H9 (cell line): Measurements from ENCODE around the gene NPAS2. TPM values are rescaled to one million over a fixed set of nuclear protein-coding genes. Genes with fewer than 3 reads are reported as not detected.

Experiments used
- DNase-seq: peaks from one replicate; pipeline ENCODE4 v3.0.0-alpha.2; 2017
- H2AFZ ChIP-seq: one replicate; pipeline ENCODE4 v1.6.1; 2013; ENCODE audit warnings: mild to moderate bottlenecking, low read length, control low read depth, moderate library complexity
- H2AK5ac ChIP-seq: 2 replicates; pipeline ENCODE4 v1.6.1; 2013; ENCODE audit warnings: low read length, control low read depth, mixed read lengths; ENCODE audit not compliant: insufficient read length
- H2BK120ac ChIP-seq: one replicate; pipeline ENCODE4 v1.6.1; 2013; ENCODE audit warnings: low read depth, mild to moderate bottlenecking, low read length, control low read depth, inconsistent platforms; ENCODE audit not compliant: poor library complexity, severe bottlenecking
- H2BK12ac ChIP-seq: 2 replicates; pipeline ENCODE4 v1.6.1; 2013; ENCODE audit warnings: low read length, control low read depth, mixed read lengths, low read depth; ENCODE audit not compliant: insufficient read length
- H2BK15ac ChIP-seq: 2 replicates; pipeline ENCODE4 v1.6.1; 2013; ENCODE audit warnings: low read depth, low read length, control low read depth
- H2BK20ac ChIP-seq: one replicate; pipeline ENCODE4 v1.6.1; 2013; ENCODE audit warnings: low read depth, mild to moderate bottlenecking, low read length, control low read depth, inconsistent platforms; ENCODE audit not compliant: poor library complexity, severe bottlenecking
- H2BK5ac ChIP-seq: 2 replicates; pipeline ENCODE4 v1.6.1; 2013; ENCODE audit warnings: low read length, control low read depth, mixed read lengths; ENCODE audit not compliant: insufficient read length
- H3K14ac ChIP-seq: 2 replicates; pipeline ENCODE4 v1.6.1; 2013; ENCODE audit warnings: low read length, control low read depth; ENCODE audit not compliant: insufficient read depth
- H3K18ac ChIP-seq: 2 replicates; pipeline ENCODE4 v1.6.1; 2013; ENCODE audit warnings: low read depth, mild to moderate bottlenecking, mixed read lengths, low read length, control low read depth; ENCODE audit not compliant: insufficient read length
- H3K23ac ChIP-seq: 2 replicates; pipeline ENCODE4 v1.6.1; 2013; ENCODE audit warnings: low read length, control low read depth, mixed read lengths, low read depth; ENCODE audit not compliant: insufficient read length
- H3K23me2 ChIP-seq: 2 replicates; pipeline ENCODE4 v1.6.1; 2013; ENCODE audit warnings: low read depth, mild to moderate bottlenecking, mixed read lengths, low read length, control low read depth; ENCODE audit not compliant: insufficient read length, poor library complexity, severe bottlenecking
- H3K27ac ChIP-seq: 2 replicates; pipeline ENCODE4 v1.5.1; 2013; ENCODE audit warnings: low read length, control low read depth, mixed read lengths, low read depth; ENCODE audit not compliant: insufficient read length
- H3K27me3 ChIP-seq: 2 replicates; pipeline ENCODE4 v1.6.1; 2013; ENCODE audit warnings: low read length, control low read depth, inconsistent platforms; ENCODE audit not compliant: insufficient read depth
- H3K4ac ChIP-seq: 2 replicates; pipeline ENCODE4 v1.6.1; 2013; ENCODE audit warnings: low read depth, mild to moderate bottlenecking, control low read depth, inconsistent platforms, low read length, moderate library complexity
- H3K4me1 ChIP-seq: 2 replicates; pipeline ENCODE4 v1.6.1; 2013; ENCODE audit warnings: low read length, control low read depth, inconsistent platforms; ENCODE audit not compliant: insufficient read depth
- H3K4me2 ChIP-seq: 2 replicates; pipeline ENCODE4 v1.6.1; 2013; ENCODE audit warnings: low read length, control low read depth, mixed read lengths; ENCODE audit not compliant: insufficient read length, insufficient read depth
- H3K56ac ChIP-seq: 2 replicates; pipeline ENCODE4 v1.6.1; 2013; ENCODE audit warnings: low read depth, mild to moderate bottlenecking, mixed read lengths, low read length, control low read depth; ENCODE audit not compliant: insufficient read length
- H3K79me1 ChIP-seq: 2 replicates; pipeline ENCODE4 v1.6.1; 2013; ENCODE audit warnings: low read depth, mild to moderate bottlenecking, moderate library complexity, low read length, control low read depth, inconsistent platforms; ENCODE audit not compliant: insufficient read depth, poor library complexity, severe bottlenecking
- H3K79me2 ChIP-seq: 2 replicates; pipeline ENCODE4 v1.6.1; 2013; ENCODE audit warnings: low read length, control low read depth, inconsistent platforms; ENCODE audit not compliant: insufficient read depth
- H3K9ac ChIP-seq: 2 replicates; pipeline ENCODE4 v1.6.1; 2013; ENCODE audit warnings: low read length, control low read depth, mixed read lengths; ENCODE audit not compliant: insufficient read length; ENCODE audit errors: extremely low read depth
- H3K9me3 ChIP-seq: one replicate; pipeline ENCODE4 v1.6.1; 2013; ENCODE audit warnings: low read depth, low read length, inconsistent platforms; ENCODE audit not compliant: control insufficient read depth
- H3T11ph ChIP-seq: one replicate; pipeline ENCODE4 v1.6.1; 2013; ENCODE audit warnings: mild to moderate bottlenecking, low read length, control low read depth, inconsistent platforms
- H4K20me1 ChIP-seq: one replicate; pipeline ENCODE4 v1.6.1; 2013; ENCODE audit not compliant: control insufficient read depth, insufficient read length, insufficient read depth
- H4K5ac ChIP-seq: 2 replicates; pipeline ENCODE4 v1.6.1; 2013; ENCODE audit warnings: low read depth, mild to moderate bottlenecking, mixed read lengths, low read length, control low read depth; ENCODE audit not compliant: insufficient read length
- H4K8ac ChIP-seq: replicated peaks from 2 replicates; pipeline ENCODE4 v1.6.1; 2013; ENCODE audit warnings: low read length, control low read depth, mixed read lengths, low read depth; ENCODE audit not compliant: insufficient read length
- H4K91ac ChIP-seq: 2 replicates; pipeline ENCODE4 v1.6.1; 2013; ENCODE audit warnings: low read depth, mild to moderate bottlenecking, moderate library complexity, mixed read lengths, low read length, control low read depth; ENCODE audit not compliant: insufficient read length
- H3K27ac Mint-ChIP-seq, 3 experiments: 2 replicates in 2 of 3; 3 replicates in 1 of 3; pipeline ENCODE4 v1.8.0; 2020 to 2021; ENCODE audit warnings: mixed read lengths in 3 of 3, mild to moderate bottlenecking in 1 of 3, moderate library complexity in 1 of 3
- H3K27me3 Mint-ChIP-seq: 2 replicates; pipeline ENCODE4 v1.8.0; 2021; ENCODE audit warnings: low read depth, mild to moderate bottlenecking, moderate library complexity, mixed read lengths
- H3K36me3 Mint-ChIP-seq, 3 experiments: 2 replicates in 2 of 3; 3 replicates in 1 of 3; pipeline ENCODE4 v1.8.0; 2020 to 2021; ENCODE audit warnings: low read depth in 3 of 3, mixed read lengths in 3 of 3; ENCODE audit not compliant: insufficient read depth in 1 of 3
- H3K4me1 Mint-ChIP-seq, 2 experiments: 2 replicates each; pipeline ENCODE4 v1.8.0; 2020; ENCODE audit warnings: mixed read lengths in 2 of 2
- H3K4me3 Mint-ChIP-seq, 2 experiments: 2 replicates in 1 of 2; 3 replicates in 1 of 2; pipeline ENCODE4 v1.8.0; 2020 to 2021; ENCODE audit warnings: mild to moderate bottlenecking in 2 of 2, mixed read lengths in 2 of 2, moderate library complexity in 1 of 2
- H3K9me3 Mint-ChIP-seq, 2 experiments: 2 replicates in 1 of 2; 3 replicates in 1 of 2; pipeline ENCODE4 v1.8.0; 2020; ENCODE audit warnings: mild to moderate bottlenecking in 2 of 2, mixed read lengths in 2 of 2, moderate library complexity in 1 of 2
- WGBS: extraction: QIAGEN DNeasy Blood & Tissue Kit; methylation state at CpG from one replicate; pipeline ENCODE4 v1.1.7; 2013; ENCODE audit warnings: missing lambda C conversion rate, low lambda C conversion rate, mixed read lengths; ENCODE audit not compliant: insufficient read length; ENCODE audit errors: extremely low coverage; 5-methylcytosine and 5-hydroxymethylcytosine counted together
- total RNA-seq: library from RNA; stranded (reverse); gene quantifications from 2 replicates; pipeline ENCODE4 v1.2.1, GENCODE V29; 2021
- TF ChIP-seq, protein P1 (sequence below): fragments of 200-600 bp; sonication (generic); conservative IDR thresholded peaks from 3 replicates; pipeline ENCODE4 v1.8.0; 2021; ENCODE audit warnings: antibody characterized with exemption, mild to moderate bottlenecking

NPAS2 gene
- total RNA-seq, 1 experiment from 2014 or later, result 1.3 TPM

DNA sequence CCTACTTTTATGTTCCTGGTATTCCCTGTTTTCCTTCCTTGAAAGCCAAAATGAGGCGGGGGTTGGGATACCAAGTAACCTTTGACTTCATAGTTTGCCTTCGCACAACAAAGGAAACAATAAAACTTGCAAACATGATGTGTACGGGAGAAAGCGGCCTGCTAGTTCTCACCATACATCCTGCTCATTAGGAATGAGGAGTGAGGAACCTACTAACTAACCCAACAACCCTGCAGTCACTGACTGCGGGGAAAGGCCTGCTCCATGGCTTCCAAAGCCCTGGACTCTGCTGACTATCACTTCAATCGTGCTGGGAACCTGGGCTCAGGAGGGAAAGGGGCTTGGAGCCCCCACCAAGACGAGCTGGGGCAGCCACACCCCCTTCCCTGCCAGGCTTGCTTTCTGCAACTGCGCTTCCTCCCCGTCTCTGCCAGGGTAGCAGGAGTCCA is 206.3 kb downstream of the NPAS2 start:
- H3K4me1 Mint-ChIP-seq, result peaks cover 14 to 20% of the 10 kb centered on the region in 2 experiments
- no peak for DNase-seq
- Histone ChIP-seq H3K56ac (no peak overlapping the region), H3K14ac (no peak overlapping the region), H3T11ph (no peak overlapping the region), H3K9me3 (no peaks in the 10 kb centered on the region), H4K91ac (no peak overlapping the region), H3K18ac (no peak overlapping the region), H3K9ac (no peak overlapping the region), H2BK5ac (no peak overlapping the region), H3K27ac (no peak overlapping the region), H3K79me1 (no peaks in the 10 kb centered on the region), H4K5ac (no peak overlapping the region), H3K23me2 (no peaks in the 10 kb centered on the region), H2BK12ac (no peak overlapping the region), H2AK5ac (no peak overlapping the region), H3K4ac (no peak overlapping the region), H2BK15ac (no peak overlapping the region), H3K27me3 (no peaks in the 10 kb centered on the region), H4K20me1 (no peaks in the 10 kb centered on the region), H2AFZ (no peak overlapping the region), H4K8ac (no peak overlapping the region), H3K4me1 (no peaks in the 10 kb centered on the region), H3K4me2 (no peak overlapping the region), H3K79me2 (no peaks in the 10 kb centered on the region), H3K23ac (no peak overlapping the region), H2BK120ac (no peak overlapping the region), H2BK20ac (no peak overlapping the region)
- TF ChIP-seq, protein P1, sequence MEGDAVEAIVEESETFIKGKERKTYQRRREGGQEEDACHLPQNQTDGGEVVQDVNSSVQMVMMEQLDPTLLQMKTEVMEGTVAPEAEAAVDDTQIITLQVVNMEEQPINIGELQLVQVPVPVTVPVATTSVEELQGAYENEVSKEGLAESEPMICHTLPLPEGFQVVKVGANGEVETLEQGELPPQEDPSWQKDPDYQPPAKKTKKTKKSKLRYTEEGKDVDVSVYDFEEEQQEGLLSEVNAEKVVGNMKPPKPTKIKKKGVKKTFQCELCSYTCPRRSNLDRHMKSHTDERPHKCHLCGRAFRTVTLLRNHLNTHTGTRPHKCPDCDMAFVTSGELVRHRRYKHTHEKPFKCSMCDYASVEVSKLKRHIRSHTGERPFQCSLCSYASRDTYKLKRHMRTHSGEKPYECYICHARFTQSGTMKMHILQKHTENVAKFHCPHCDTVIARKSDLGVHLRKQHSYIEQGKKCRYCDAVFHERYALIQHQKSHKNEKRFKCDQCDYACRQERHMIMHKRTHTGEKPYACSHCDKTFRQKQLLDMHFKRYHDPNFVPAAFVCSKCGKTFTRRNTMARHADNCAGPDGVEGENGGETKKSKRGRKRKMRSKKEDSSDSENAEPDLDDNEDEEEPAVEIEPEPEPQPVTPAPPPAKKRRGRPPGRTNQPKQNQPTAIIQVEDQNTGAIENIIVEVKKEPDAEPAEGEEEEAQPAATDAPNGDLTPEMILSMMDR, result no peak
- peaks cover 0 to 6% of the 10 kb centered on the region in 2 experiments; a peak in 1 of 5 replicates for H3K9me3 Mint-ChIP-seq
- H3K27me3 Mint-ChIP-seq, result no peaks in the 10 kb centered on the region; the same call in 1 of the 2 replicates
- peaks cover 20 to 43% (median 37%) of the 10 kb centered on the region in 3 experiments for H3K36me3 Mint-ChIP-seq
- no CpG with 5 or more reads among the region's 9 CpGs for WGBS
- no peak overlapping the region for H3K4me3 Mint-ChIP-seq
- H3K27ac Mint-ChIP-seq, result peak overlapping the region; percentile 8 to 86 (median 24); a peak in 4 of 7 replicates
